Measurements from ENCODE around the gene TMA16. TPM values are rescaled to one million over a fixed set of nuclear protein-coding genes. Genes with fewer than 3 reads are reported as not detected.
"Not testable (repeated sequence)": the region's sequence is repeated elsewhere in the genome, so short reads cannot be mapped to it uniquely, and the experiment has no call there.

The TMA16 gene
- total RNA-seq, 1 donor from 2014 or later: 29.7 TPM

DNA sequence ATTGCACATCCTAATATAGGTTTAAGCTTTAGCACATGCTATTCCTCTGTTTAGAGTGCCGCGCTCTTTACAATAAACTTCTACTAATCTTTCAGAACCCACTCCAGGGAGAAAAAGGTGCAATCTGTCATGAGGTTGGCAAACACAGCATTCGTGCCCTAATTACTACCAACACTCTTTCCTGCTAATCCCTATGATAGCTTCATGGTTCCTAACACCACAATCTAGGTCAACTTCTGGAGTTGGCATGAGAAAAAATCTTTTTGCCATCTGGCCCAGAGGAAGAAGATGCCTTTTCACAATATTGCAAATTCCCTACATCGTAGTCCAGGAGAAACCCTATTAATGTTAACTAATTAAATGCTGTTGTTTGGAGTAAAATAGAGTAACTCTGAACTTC lies 39.6 kb downstream of the TMA16 start:
- no peak overlapping the region for H3K27ac Mint-ChIP-seq
- TF ChIP-seq, protein P1, sequence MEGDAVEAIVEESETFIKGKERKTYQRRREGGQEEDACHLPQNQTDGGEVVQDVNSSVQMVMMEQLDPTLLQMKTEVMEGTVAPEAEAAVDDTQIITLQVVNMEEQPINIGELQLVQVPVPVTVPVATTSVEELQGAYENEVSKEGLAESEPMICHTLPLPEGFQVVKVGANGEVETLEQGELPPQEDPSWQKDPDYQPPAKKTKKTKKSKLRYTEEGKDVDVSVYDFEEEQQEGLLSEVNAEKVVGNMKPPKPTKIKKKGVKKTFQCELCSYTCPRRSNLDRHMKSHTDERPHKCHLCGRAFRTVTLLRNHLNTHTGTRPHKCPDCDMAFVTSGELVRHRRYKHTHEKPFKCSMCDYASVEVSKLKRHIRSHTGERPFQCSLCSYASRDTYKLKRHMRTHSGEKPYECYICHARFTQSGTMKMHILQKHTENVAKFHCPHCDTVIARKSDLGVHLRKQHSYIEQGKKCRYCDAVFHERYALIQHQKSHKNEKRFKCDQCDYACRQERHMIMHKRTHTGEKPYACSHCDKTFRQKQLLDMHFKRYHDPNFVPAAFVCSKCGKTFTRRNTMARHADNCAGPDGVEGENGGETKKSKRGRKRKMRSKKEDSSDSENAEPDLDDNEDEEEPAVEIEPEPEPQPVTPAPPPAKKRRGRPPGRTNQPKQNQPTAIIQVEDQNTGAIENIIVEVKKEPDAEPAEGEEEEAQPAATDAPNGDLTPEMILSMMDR (conservative IDR thresholded peaks at IDR 0.05): no peak
- no peaks in the 10 kb centered on the region for H3K4me1 Mint-ChIP-seq (ENCODE audit: unreplicated experiment)
- no peak overlapping the region for H3K4me3 Mint-ChIP-seq
- peaks cover 30% of the 10 kb centered on the region for H3K36me3 Mint-ChIP-seq
- H3K27me3 Mint-ChIP-seq: no peaks in the 10 kb centered on the region
- no peak for DNase-seq (ENCODE audit: extremely low spot score, unreplicated experiment)
- no peaks in the 10 kb centered on the region for H3K9me3 Mint-ChIP-seq

GRCh38 chr4:163535657-163536056 lies 41.2 kb downstream of the TMA16 start:
- Mint-ChIP-seq H3K4me1 (ENCODE audit: unreplicated experiment) (peaks cover 5% of the 10 kb centered on the region), H3K27me3 (no peaks in the 10 kb centered on the region), H3K9me3 (no peaks in the 10 kb centered on the region), H3K36me3 (peaks cover 17% of the 10 kb centered on the region), H3K27ac (no peak overlapping the region), H3K4me3 (no peak overlapping the region)
- DNase-seq (ENCODE audit: extremely low spot score, unreplicated experiment): no peak
- TF ChIP-seq, protein P1 (conservative IDR thresholded peaks at IDR 0.05): peak; percentile 29

GRCh38 chr4:163536091-163536490 lies 41.6 kb downstream of the TMA16 start:
- Mint-ChIP-seq H3K4me3 (no peak overlapping the region), H3K27me3 (no peaks in the 10 kb centered on the region), H3K9me3 (no peaks in the 10 kb centered on the region), H3K4me1 (ENCODE audit: unreplicated experiment) (peaks cover 5% of the 10 kb centered on the region), H3K36me3 (peaks cover 12% of the 10 kb centered on the region), H3K27ac (no peak overlapping the region)
- no peak for DNase-seq (ENCODE audit: extremely low spot score, unreplicated experiment)
- TF ChIP-seq, protein P1 (conservative IDR thresholded peaks at IDR 0.05): no peak

DNA sequence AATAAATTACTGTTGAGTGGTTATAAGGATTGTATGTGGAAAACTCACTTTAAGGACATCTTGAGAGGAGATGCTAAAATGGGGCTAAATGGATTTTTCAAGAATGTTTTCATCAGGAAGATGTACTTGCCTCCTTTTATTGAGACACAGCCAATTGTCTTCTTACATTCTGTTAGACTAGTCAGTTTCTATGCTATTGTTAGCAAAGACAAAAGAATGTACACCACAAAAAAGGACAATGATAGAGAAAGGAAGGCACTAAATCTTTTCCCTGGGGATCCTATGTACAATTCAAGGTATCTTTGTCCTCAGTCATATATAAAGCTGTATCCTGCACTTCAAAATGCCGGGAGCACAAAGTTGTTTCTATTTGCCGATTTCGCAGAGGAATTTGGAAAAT lies 42.6 kb downstream of the TMA16 start:
- Mint-ChIP-seq H3K27me3 (no peaks in the 10 kb centered on the region), H3K9me3 (no peaks in the 10 kb centered on the region), H3K27ac (no peak overlapping the region), H3K4me3 (no peak overlapping the region), H3K36me3 (peaks cover 2% of the 10 kb centered on the region), H3K4me1 (ENCODE audit: unreplicated experiment) (peaks cover 5% of the 10 kb centered on the region)
- TF ChIP-seq, protein P1 (conservative IDR thresholded peaks at IDR 0.05): no peak
- DNase-seq (ENCODE audit: extremely low spot score, unreplicated experiment): no peak

DNA sequence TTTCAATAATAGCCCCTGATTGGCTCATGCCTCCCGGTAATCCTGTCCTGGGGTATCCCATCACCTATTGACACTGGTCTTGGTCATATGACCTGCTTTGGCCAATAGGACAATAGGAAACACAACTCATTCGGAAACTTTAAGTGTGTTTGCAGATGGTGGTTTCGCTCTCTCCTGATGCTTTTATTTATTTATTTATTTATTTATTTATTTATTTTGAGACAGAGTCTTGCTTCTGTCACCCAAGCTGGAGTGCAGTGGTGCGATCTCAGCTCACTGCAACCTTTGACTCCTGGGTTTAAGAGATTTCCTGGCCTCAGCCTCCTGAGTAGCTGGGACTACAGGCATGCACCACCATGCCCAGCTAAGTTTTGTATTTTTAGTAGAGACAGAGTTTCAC lies 44.3 kb downstream of the TMA16 start:
- H3K4me1 Mint-ChIP-seq (ENCODE audit: unreplicated experiment); H3K27ac Mint-ChIP-seq; H3K4me3 Mint-ChIP-seq; H3K27me3 Mint-ChIP-seq; H3K9me3 Mint-ChIP-seq; DNase-seq (ENCODE audit: extremely low spot score, unreplicated experiment); H3K36me3 Mint-ChIP-seq: not testable (repeated sequence)

- Mint-ChIP-seq H3K9me3 (no peaks in the 10 kb centered on the region), H3K36me3 (no peaks in the 10 kb centered on the region), H3K27ac (peak overlapping the region; percentile 34), H3K4me1 (ENCODE audit: unreplicated experiment) (peaks cover 5% of the 10 kb centered on the region), H3K27me3 (no peaks in the 10 kb centered on the region), H3K4me3 (no peak overlapping the region)
- TF ChIP-seq, protein P1 (conservative IDR thresholded peaks at IDR 0.05): no peak
- no peak for DNase-seq (ENCODE audit: extremely low spot score, unreplicated experiment)
These were observed 46.0 kb downstream of the TMA16 start for GRCh38 chr4:163540448-163540847.

Data from type B pancreatic cell (in vitro differentiated cells).